Lower leg skin (tissue), 3 donors: ENCODE results near the gene CTDSPL2.

ENCODE experiments used
- POLR2A ChIP-seq, 2 donors: fragments of 450-650 bp; IDR thresholded peaks; one replicate each; pipeline ENCODE4 v1.6.1; 2016 to 2017; ENCODE audit warnings: antibody characterized with exemption in 2 of 2, mild to moderate bottlenecking in 1 of 2, moderate library complexity in 1 of 2
- TF ChIP-seq, protein P1 (sequence below), 3 donors: fragments of 450-650 bp; IDR thresholded peaks; one replicate each; pipeline ENCODE4 v1.5.1; 2016; ENCODE audit warnings: antibody characterized with exemption in 3 of 3, mild to moderate bottlenecking in 3 of 3, moderate library complexity in 2 of 3

DNA sequence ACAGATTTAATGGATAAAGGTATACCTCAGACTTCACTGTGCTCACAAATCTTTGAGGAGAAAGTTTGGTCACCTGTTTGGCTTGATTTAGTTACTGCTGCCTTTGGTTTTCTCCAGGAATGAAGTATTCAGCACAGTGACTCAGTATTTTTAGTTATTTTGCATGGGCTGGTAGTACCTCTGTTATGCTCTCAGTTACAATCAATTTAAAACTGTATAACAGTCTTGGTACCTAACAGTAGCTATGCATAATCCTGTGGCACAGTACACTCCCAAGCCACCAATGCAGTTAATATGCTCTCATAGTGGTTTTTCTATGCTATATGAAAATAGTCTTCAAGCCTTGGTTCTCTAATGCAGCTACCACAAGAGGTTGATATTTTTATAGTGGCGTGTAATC, 97.6 kb downstream of the CTDSPL2 start:
- TF ChIP-seq POLR2A (IDR thresholded peaks at IDR 0.05): no peak
- TF ChIP-seq, protein P1, sequence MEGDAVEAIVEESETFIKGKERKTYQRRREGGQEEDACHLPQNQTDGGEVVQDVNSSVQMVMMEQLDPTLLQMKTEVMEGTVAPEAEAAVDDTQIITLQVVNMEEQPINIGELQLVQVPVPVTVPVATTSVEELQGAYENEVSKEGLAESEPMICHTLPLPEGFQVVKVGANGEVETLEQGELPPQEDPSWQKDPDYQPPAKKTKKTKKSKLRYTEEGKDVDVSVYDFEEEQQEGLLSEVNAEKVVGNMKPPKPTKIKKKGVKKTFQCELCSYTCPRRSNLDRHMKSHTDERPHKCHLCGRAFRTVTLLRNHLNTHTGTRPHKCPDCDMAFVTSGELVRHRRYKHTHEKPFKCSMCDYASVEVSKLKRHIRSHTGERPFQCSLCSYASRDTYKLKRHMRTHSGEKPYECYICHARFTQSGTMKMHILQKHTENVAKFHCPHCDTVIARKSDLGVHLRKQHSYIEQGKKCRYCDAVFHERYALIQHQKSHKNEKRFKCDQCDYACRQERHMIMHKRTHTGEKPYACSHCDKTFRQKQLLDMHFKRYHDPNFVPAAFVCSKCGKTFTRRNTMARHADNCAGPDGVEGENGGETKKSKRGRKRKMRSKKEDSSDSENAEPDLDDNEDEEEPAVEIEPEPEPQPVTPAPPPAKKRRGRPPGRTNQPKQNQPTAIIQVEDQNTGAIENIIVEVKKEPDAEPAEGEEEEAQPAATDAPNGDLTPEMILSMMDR (IDR thresholded peaks at IDR 0.05): no peak
